ENCODE data around the gene KCNJ9. TPM values are rescaled to one million over a fixed set of nuclear protein-coding genes. Genes with fewer than 3 reads are reported as not detected.

KCNJ9 gene
- total and polyA plus RNA-seq, 2 experiments from 2014 or later: 0.24 to 0.34 TPM

DNA sequence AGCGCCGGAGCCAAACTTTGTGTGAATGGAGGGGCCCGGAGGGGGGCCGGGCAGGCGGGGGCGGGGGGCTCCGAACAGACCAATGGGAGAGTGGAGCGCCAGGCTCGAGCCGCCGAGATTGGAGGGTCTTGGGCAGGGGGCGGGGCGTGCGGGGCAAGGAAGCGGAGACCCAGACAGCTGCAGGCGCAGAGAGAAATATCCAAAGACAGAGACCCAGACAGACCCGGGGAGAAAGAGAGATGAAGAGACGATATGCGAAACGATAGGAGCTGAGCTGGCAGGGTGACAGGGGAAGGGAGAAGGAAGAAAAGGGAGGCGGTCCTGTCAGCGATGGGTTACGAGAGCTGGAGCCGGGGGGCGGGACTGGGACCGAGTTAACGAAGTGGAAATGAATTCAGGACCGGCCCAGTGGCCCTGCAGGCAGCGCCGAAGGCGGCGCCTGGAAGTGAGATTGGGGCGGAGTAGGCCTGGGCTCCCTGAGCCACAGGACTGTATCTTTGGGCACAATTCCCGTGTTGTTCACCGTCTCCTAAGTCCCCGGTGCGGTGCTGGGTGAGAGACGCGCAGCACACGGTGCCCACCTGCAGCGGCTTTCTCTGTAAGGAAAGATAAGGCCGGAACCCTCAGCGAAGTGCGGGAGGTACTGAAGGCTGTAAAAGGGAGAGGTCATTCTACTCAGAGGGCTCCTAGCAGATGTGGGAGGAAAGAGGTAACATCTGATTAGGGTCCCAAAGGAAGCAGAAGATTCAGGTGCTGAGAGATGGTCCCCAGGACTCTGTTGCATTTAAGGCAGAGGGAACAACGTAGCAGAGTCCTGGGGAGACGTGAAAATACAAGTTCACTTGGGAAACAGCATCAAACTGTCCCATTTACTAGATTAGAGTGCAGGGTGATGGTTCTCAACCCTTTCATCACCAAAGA is 10.8 kb upstream of the KCNJ9 start:
- Mint-ChIP-seq H3K9me3 (no peaks in the 10 kb centered on the region; the same call in 2 of the 3 replicates), H3K36me3 (ENCODE audit: low read depth) (no peaks in the 10 kb centered on the region), H3K4me3 (peak overlapping the region; percentile 84), H3K27ac (no peak overlapping the region), H3K4me1 (peaks cover 30% of the 10 kb centered on the region), H3K27me3 (ENCODE audit: insufficient read depth, low read depth, poor library complexity) (peaks cover 16% of the 10 kb centered on the region)
- Histone ChIP-seq H3K79me2 (replicated peaks; ENCODE audit: insufficient read depth) (no peaks in the 10 kb centered on the region), H3K4me1 (ENCODE audit: insufficient read depth) (peaks cover 21% of the 10 kb centered on the region), H3K27ac (ENCODE audit: low read depth) (no peak overlapping the region), H3K9me2 (ENCODE audit: insufficient read depth) (no peaks in the 10 kb centered on the region), H4K20me1 (replicated peaks; ENCODE audit: insufficient read depth) (no peaks in the 10 kb centered on the region), H2AFZ (peak overlapping the region; percentile 97), H3F3A (replicated peaks; ENCODE audit: low read depth) (peaks cover 4% of the 10 kb centered on the region; the same call in 1 of the 2 replicates), H3K4me3 (peak overlapping the region; percentile 87), H3K36me3 (ENCODE audit: insufficient read depth) (no peaks in the 10 kb centered on the region), H3K27me3 (ENCODE audit: insufficient read depth) (peaks cover 42% of the 10 kb centered on the region), H3K4me2 (peak overlapping the region; percentile 83)
- ATAC-seq (peak; percentile 92), DNase-seq (ENCODE audit: low spot score) (peak; percentile 94)
- TF ChIP-seq ZNF331 (CRISPR knock-in tag; IDR thresholded peaks at IDR 0.05; ENCODE audit: low read depth) (no peak), ZNF114 (CRISPR knock-in tag; IDR thresholded peaks at IDR 0.05) (no peak), STAT1 (IDR thresholded peaks at IDR 0.05; ENCODE audit: unreplicated experiment) (no peak), CREB1 (CRISPR knock-in tag; IDR thresholded peaks at IDR 0.05; ENCODE audit: low read depth) (no peak), NANOG (IDR thresholded peaks at IDR 0.05; ENCODE audit: borderline replicate concordance) (no peak), EZH2phosphoT487 (IDR thresholded peaks at IDR 0.05; ENCODE audit: unreplicated experiment) (no peak), POLR2AphosphoS5 (IDR thresholded peaks at IDR 0.05; ENCODE audit: low read depth) (no peak), EZH2 (IDR thresholded peaks at IDR 0.05; ENCODE audit: low read depth, unreplicated experiment) (no peak)
- TF ChIP-seq, protein P1, sequence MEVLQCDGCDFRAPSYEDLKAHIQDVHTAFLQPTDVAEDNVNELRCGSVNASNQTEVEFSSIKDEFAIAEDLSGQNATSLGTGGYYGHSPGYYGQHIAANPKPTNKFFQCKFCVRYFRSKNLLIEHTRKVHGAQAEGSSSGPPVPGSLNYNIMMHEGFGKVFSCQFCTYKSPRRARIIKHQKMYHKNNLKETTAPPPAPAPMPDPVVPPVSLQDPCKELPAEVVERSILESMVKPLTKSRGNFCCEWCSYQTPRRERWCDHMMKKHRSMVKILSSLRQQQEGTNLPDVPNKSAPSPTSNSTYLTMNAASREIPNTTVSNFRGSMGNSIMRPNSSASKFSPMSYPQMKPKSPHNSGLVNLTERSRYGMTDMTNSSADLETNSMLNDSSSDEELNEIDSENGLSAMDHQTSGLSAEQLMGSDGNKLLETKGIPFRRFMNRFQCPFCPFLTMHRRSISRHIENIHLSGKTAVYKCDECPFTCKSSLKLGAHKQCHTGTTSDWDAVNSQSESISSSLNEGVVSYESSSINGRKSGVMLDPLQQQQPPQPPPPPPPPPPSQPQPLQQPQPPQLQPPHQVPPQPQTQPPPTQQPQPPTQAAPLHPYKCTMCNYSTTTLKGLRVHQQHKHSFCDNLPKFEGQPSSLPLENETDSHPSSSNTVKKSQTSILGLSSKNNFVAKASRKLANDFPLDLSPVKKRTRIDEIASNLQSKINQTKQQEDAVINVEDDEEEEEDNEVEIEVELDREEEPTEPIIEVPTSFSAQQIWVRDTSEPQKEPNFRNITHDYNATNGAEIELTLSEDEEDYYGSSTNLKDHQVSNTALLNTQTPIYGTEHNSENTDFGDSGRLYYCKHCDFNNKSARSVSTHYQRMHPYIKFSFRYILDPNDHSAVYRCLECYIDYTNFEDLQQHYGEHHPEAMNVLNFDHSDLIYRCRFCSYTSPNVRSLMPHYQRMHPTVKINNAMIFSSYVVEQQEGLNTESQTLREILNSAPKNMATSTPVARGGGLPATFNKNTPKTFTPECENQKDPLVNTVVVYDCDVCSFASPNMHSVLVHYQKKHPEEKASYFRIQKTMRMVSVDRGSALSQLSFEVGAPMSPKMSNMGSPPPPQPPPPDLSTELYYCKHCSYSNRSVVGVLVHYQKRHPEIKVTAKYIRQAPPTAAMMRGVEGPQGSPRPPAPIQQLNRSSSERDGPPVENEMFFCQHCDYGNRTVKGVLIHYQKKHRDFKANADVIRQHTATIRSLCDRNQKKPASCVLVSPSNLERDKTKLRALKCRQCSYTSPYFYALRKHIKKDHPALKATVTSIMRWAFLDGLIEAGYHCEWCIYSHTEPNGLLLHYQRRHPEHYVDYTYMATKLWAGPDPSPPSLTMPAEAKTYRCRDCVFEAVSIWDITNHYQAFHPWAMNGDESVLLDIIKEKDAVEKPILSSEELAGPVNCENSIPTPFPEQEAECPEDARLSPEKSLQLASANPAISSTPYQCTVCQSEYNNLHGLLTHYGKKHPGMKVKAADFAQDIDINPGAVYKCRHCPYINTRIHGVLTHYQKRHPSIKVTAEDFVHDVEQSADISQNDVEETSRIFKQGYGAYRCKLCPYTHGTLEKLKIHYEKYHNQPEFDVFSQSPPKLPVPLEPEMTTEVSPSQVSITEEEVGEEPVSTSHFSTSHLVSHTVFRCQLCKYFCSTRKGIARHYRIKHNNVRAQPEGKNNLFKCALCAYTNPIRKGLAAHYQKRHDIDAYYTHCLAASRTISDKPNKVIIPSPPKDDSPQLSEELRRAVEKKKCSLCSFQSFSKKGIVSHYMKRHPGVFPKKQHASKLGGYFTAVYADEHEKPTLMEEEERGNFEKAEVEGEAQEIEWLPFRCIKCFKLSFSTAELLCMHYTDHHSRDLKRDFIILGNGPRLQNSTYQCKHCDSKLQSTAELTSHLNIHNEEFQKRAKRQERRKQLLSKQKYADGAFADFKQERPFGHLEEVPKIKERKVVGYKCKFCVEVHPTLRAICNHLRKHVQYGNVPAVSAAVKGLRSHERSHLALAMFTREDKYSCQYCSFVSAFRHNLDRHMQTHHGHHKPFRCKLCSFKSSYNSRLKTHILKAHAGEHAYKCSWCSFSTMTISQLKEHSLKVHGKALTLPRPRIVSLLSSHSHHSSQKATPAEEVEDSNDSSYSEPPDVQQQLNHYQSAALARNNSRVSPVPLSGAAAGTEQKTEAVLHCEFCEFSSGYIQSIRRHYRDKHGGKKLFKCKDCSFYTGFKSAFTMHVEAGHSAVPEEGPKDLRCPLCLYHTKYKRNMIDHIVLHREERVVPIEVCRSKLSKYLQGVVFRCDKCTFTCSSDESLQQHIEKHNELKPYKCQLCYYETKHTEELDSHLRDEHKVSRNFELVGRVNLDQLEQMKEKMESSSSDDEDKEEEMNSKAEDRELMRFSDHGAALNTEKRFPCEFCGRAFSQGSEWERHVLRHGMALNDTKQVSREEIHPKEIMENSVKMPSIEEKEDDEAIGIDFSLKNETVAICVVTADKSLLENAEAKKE (CRISPR knock-in tag; IDR thresholded peaks at IDR 0.05): no peak
- TF ChIP-seq, protein P2, sequence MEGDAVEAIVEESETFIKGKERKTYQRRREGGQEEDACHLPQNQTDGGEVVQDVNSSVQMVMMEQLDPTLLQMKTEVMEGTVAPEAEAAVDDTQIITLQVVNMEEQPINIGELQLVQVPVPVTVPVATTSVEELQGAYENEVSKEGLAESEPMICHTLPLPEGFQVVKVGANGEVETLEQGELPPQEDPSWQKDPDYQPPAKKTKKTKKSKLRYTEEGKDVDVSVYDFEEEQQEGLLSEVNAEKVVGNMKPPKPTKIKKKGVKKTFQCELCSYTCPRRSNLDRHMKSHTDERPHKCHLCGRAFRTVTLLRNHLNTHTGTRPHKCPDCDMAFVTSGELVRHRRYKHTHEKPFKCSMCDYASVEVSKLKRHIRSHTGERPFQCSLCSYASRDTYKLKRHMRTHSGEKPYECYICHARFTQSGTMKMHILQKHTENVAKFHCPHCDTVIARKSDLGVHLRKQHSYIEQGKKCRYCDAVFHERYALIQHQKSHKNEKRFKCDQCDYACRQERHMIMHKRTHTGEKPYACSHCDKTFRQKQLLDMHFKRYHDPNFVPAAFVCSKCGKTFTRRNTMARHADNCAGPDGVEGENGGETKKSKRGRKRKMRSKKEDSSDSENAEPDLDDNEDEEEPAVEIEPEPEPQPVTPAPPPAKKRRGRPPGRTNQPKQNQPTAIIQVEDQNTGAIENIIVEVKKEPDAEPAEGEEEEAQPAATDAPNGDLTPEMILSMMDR (conservative IDR thresholded peaks at IDR 0.05; ENCODE audit: low read depth in 2 of 2): no peak
- TF ChIP-seq, protein P3, sequence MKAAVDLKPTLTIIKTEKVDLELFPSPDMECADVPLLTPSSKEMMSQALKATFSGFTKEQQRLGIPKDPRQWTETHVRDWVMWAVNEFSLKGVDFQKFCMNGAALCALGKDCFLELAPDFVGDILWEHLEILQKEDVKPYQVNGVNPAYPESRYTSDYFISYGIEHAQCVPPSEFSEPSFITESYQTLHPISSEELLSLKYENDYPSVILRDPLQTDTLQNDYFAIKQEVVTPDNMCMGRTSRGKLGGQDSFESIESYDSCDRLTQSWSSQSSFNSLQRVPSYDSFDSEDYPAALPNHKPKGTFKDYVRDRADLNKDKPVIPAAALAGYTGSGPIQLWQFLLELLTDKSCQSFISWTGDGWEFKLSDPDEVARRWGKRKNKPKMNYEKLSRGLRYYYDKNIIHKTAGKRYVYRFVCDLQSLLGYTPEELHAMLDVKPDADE (IDR thresholded peaks at IDR 0.05): no peak
